Iris pigment epithelial cell (primary cell): Measurements from ENCODE around the gene NT5DC1.
"Not testable (repeated sequence)": the region's sequence is repeated elsewhere in the genome, so short reads cannot be mapped to it uniquely, and the experiment has no call there.

Experiments used
- DNase-seq: peaks from one replicate; pipeline ENCODE4 v3.0.0-alpha.2; 2011; ENCODE audit warnings: low read depth

Gene NT5DC1

DNA sequence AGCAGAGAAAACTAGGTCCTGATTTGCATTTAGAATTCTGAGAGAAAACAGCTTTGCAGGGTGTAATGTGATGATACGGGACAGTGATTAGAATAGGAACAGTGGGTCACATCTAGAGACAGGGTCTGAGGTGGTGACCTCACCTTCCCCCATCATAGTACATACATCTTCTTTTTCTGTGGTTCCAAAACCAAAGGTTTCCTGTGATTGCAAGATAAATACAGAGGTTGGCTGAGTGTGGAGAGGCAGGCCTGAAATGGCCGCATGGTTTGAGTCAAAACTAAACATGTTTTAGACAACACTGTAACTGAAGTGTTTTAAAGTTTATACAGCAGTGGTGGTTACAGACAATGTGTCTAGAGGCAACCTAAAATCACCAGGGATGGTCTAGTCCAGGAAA is 10.4 kb upstream of the NT5DC1 start:
- no peak for DNase-seq

DNA sequence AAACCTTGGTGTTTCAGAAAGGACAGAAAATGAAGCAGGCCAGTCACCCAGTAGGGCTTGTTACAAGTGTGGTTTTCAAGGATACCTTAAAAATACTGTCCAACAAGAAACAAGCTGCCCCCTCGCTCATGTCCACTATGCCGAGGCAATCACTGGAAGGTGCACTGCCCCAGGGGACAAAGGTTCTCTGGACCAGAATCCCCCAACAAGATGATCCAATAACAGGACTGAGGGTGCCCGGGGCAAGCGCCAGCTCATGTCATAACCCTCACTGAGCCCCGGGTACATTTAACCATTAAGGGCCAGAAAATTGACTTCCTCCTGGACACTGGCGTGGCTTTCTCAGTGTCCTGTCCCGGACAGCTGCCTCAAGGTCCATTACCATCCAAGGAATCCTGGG is 6.6 kb upstream of the NT5DC1 start:
- no peak for DNase-seq

DNA sequence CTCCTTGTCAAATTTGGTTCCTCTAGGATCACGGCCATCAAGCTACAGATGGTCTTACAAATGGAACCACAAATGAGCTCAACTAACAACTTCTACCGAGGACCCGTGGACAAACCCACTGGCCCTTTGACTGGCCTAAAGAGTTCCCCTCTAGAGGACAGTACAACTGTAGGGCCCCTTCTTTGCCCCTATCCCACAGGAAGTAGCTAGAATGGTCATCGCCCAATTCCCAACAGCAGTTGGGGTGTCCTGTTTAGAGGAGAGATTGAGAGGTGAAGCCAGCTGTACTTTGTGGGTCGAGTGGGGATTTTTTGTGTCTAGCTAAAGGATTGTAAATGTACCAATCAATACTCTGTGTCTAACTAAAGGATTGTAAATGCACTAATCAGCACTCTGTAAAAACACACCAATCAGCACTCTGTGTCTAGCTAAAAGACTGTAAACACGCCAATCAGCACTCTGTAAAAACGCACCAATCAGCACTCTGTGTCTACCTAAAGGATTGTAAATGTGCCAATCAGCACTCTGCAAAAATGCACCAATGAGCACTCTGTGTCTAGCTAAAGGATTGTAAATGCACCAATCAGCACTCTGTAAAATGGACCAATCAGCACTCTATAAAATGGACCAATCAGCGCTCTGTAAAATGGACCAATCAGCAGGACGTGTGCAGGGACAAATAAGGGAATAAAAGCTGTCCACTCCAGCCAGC is 4.4 kb upstream of the NT5DC1 start:
- not testable (repeated sequence) for DNase-seq

DNA sequence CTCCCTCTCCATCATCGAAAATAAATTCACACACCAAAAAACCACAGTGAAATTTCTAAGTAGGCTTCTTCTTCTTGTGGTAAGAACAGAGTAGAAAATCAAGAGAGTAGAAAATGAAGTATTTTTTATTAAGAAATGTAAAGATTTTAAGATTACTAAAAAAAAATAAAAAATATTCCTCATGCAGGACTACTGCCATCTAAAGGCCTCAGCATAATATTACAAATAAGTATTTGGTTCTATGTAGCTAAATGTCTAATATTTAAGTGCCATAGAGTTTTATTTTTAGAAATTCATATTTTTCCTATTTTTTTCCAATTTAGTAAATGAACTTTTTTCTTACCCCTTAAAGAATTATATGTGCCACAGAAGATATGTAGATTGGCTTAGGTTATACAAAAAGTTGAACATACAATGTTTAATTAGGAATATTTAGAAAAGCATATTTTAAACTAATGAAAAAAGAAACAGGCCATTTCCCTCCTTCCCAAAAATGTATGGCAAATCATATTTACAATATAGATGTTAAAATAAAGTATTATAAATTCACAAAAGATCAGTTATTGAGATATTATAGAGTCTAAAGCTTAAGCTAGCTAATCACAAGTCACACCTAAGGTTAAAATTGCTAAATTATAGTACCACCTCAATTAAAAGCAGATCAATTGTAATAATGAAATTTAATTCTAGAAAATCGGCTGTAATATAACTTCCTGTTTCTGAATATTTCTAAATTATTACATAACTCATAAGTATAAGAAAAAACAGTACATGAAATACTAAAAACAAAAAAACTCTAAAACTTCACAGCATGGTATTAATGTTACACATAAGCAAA is 3.5 kb upstream of the NT5DC1 start:
- DNase-seq = peak; percentile 22

DNA sequence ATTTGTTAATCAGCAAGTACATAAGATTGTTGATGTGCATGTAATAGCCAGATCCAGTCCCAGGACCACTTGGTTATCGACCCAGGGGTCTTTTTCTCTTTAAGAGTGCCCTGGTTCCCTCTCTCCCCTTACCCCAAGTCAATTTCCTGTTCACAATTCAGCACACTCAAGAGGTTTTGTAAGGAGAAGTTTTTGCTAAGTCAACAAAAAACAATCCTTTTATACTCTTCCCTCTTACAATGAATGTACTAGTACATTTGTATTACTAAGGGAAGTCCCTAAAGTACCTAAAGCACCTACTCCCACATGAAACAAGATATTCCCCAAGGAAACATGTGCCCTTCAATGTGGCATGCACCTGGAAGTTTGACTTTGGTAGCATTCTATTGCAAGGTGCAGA is 1.6 kb upstream of the NT5DC1 start:
- DNase-seq = no peak

DNA sequence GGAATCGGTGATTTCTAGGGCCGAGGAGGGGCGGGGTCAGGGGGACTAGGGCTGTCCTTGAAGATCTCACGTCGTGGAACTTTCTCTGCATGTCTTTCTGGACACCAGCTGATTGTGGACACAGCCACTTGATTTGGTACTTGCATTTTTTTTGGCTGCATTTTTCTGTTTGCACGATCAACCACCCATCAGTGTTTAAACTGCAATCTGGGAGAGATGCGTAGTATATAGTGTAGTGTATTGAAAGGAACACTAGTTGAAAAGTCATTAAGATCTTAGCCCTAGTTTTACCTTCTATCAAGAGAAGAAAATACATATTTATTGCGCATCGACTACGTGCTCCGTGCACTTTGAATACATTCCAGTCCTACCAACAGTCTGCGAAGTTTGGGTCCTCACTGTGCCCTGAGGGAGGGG is 657 bp downstream of the NT5DC1 start:
- DNase-seq = no peak

DNA sequence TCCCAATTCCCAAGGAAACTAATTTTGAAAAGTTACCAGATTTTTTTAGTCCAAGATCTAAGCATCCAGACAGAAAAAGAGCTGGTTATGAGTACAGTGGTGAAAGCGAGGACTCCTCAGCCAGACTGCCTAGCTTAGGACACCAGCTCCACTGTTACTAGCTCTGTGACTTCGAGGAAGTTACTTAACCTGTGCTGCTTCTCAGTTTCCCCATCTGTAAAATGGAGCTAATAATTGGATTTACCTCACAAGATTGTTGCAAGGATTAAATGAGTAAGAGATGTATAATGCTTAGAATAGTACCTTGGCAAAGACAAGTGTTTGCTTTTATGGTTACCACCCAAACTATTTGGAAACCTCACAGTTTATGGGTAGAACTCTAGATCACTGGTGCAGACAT is 1.1 kb downstream of the NT5DC1 start:
- DNase-seq = no peak

DNA sequence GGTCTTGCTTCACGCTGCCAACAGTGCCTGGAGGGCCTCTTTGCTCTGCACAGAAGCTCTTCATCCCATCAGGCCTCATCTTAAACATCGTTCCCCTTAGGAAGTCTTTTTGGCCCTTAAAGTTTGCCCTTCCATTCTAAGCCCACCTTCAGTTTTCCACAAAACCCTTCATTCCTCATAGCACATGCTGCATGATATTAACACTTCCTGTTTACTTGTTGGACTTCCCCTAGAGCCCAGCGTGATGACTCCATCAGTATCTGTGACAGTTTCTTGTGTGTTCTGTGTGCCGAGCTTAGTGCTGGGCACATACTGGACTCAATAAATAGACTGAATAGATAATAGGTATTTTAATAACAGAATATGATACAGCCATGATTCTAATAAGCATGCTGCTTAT is 2.2 kb downstream of the NT5DC1 start:
- DNase-seq = no peak

DNA sequence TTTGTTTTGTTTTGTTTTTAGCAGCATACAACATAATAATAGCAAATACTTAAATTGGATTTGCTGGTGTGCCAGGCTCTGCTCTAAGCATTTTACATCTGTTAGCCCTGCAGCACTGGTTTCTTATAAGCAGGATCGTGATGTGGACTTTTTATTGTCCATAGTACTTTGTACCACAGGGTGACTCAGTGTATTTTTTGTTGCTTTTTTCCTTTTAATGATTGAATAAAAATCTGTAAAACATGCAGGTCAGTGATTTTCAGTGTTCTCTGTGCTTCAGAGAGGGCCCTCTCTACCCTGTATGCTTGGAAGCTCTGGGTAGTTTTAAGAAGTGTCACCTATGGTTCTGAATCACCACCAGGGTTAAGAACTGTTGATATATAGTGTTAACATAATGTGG is 4.0 kb downstream of the NT5DC1 start:
- no peak for DNase-seq

DNA sequence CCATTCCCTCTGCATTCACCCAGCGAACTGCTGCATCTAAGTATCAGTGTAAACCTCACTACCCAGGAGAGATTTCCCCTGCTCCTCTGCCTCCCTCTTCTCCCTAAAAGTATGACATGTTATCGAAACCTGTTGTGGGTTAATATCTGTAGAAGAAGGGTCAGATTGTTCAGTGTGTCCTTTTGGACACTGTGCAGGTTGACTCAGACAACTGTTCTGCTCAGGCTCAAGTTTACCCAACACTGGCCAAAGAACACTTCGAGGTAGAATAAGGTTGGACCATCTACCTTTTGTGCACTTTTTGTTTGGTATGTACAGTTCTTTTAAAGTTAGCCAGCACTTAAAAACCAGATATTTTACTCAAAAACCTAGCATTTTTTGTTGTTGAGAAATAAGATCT is 4.6 kb downstream of the NT5DC1 start:
- DNase-seq = no peak

DNA sequence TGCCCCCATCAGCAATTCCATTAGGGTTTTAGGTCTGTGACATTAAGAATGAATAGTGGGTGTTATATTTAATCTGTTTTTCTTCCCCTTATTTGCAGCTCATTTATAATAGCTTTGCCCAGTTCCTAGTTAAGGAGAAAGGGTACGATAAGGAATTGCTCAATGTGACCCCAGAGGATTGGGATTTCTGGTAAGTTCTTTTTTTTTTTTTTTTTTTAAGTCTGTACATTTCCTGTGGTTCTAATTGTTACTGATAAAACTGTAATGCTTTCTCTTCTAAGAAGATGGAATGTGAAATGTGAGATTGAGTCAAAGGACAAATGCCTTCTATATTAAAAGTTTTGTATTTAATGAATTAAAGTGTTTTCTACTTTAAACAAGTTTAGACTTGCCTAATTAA is 5.5 kb downstream of the NT5DC1 start:
- DNase-seq = peak; percentile 61

DNA sequence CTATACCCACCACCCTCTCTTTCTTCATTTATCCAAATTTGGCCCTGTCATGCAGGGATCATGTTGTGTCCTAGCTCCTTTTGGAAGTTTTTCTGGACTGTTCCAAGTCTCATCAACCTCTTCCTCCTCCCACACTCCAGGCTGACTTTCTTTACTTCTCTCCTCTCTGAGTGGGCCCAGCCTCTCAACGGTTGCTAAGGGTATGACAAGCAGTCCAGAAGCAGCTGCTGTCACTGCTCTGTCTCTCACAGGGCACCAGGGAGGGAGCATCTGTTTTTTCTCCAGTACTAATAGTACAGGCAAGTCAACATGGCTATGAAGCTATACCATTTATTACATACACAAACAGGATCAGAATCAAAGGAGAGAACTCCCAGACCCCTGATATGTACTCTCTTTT is 8.2 kb downstream of the NT5DC1 start:
- DNase-seq = no peak

DNA sequence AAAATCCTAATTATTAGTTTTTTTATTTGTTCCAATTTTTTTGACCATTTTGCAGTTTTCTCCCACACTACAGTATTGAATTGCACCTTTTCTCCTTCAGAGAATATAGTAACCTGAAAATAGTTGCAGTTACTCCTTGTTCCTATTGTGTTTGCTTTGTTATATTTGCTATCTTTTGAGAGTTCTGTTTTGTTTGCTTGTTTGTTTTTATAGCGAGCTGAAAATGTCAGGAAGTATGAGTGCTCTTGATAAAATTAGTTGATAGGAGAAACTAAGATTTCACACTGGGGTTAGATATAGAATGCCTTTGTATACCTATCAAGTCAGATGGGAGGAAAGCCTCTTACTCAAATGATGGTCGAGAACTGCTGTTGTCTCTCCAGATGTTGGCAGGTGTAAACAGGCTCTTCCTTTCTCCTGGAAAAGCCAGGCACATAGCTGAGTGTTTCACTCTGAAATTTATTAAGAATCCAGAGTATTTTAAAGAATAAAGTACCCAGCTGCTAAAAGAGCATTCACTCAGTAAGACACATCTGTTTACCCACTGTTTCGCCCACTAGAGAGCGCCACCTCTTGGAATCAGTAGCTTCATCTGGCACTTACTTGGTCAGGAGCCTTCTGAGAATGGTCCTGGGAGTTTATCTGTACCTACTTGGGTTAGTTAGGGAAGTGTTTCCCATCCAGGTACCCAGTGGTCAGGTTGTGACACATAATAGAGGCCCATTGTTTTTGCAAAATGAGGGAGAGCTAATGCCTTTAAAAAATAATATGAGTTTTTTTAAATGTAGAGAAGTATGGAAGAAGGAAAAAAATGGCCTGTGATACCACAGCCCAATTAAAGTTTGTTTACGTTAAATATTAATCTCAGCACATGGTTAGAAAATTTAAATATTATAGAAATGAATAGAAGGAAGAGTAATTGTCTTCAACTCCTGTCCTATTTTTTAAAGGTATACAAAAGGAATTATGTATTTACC is 11.2 kb downstream of the NT5DC1 start:
- DNase-seq = peak; percentile 63

DNA sequence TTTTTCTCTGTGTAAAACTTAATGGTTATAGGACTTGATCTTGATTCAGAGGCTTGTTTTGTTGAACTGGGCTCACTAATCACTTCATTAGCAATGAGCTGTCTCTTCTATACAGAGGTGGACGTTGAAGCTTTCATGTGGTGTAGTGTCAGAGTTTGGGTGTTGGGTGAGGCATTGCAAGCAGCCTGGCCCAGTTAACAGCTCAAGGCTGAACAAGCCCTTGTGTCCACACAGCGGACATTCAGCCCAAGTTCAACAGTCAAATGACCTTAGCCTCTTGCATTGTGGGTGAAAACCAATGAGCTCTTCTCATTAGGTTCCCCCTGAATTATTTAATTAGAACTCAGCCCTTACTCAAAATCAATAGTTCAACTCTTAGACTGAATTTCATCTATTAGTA is 12.7 kb downstream of the NT5DC1 start:
- no peak for DNase-seq

DNA sequence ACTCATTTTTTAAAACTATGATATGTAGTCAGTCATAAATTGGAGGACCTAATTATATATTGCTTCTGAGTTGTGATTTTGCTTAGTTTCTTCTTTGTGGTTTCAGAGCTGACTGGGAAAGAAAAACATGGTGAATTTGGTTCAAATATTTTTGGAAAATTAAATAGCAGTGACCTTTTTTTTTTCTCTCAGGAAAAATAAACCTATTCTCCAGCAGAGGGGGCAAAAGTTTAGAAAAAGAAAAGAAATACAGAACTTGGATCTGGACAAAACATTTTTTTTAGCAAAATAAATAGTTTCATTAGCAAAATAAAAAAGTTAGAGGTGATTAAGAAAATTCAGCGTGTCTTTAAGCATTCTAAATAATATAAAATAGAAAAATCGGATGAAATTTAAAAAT is 15.1 kb downstream of the NT5DC1 start:
- DNase-seq = no peak

DNA sequence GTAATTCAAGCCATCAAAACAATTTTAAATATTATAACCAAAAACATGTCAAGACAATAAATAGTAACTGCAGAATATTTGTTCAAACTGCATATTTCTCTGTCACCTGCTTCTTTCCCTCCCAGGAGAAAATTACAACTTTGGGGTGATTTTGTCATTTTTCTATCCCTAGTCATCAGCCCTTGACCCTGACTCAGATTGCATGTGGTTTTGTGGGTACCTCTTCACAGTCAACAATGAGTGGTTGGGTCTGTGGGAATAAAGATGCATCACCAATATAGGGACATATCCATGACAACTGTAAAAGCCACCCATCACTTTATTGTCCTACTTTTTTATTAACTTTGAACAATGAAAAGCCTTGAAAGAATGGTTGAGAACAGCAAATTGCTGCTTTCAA is 18.0 kb downstream of the NT5DC1 start:
- DNase-seq = peak; percentile 48

DNA sequence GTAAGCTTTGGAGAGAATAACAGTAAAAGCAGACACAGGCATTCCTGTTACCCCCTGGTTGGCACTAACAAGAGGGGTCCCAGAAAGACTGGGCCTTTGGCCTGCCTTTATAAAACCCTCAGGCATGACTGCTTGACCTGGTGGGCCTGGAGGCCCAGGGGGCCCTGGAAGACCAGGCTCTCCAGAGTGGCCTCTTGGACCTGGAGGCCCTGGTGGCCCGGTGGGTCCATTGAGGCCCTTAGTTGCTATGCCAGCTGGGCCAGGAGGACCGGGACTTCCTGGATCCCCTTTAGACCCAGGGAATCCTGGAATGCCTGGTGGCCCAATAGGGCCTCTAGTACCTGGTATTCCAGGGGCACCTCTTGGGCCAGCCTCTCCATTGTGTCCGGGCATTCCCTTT is 19.8 kb downstream of the NT5DC1 start:
- no peak for DNase-seq

DNA sequence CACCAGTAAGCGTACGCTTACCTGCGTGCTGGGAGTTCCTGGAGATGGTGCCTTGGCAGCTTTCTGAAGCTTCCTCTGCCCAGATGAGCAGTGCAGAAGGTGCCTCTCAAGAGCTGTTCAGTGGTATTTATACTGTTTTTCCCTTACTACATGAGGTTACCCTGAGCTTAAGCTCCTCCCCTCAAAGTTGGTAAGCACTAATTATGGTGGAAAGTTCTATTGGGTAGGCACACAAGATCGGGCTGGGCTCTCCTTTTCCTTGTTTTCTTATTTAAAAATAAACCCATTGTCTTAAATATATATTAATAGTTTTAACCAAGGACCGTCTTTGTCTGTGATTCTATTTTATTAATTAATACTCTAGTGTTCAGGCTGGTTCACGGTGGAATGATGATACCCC is 25.4 kb downstream of the NT5DC1 start, which contains the start of gene COL10A1:
COL10A1 (minus strand) TSS at position 101 of the 400 bp plus-strand sequence. CDS start 640 bp downstream, outside the sequence.
- no peak for DNase-seq

DNA sequence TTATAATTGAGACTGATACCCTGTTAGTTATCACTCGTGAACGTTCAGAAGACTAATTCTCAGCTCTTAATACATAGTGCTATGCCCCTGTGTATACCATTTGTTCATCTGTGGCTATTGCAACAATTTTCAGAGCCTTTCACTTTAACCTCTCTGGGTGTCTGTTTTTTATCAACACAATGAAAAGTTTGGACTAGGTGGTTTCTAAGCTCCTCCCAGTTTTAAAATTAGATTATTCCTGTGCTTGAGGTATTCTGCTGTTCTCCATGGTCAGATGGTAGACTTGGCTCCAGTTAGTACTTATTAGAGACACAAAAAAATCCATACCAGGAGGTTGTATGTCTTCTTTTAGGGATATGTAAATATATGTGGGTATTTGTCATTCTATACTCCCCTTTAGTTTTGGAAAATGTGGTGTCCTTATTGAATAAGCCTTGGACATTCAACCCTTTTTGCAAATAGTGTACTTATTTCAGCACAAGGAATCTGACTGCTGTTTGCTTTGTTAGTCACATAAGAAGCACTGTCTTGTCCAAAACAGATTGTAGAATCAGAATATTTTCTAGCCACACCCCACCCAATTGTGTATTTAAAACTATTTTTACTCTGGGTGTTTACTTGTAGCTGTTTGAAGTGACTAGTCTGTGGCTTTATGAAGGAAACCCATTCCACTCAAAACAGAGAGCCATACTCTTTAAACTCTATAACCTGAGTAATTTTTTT is 27.3 kb downstream of the NT5DC1 start:
- no peak for DNase-seq

DNA sequence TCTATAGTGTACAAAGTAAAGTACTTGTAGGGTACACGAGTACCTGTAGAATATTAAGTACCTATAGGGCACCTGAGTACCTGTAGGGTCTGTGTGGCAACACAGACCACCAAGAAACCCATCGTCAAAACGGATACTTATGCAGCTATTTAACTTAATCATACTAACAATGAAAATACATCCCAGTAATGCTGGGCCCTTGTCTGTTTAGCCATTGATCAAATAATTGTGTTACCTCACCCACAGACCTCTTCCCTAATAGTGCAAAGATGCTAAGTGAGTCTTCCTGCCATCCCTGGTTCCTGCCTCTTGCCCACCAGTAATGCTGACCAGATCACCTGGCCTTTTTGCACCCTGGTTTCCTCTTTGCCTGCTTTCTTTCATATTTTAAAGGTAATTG is 32.8 kb downstream of the NT5DC1 start:
- DNase-seq = no peak

DNA sequence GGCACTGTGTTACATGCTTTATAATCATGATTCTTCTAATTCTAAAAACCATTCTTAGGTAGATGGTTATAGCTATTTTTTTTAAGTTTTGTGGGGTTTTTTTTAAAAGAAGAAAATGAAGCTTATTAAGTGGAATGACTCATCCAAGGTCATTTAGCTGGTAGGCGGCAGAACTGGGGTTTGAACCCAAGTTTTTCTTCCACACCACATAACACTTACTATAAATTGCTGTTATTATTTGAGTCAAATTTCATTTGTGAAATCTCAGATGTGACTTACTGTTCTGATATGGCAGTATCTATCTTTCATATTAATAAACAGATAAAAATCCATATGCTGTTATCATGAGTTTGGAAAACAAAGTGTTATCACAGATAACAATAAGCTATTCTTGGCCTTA is 35.7 kb downstream of the NT5DC1 start:
- no peak for DNase-seq

DNA sequence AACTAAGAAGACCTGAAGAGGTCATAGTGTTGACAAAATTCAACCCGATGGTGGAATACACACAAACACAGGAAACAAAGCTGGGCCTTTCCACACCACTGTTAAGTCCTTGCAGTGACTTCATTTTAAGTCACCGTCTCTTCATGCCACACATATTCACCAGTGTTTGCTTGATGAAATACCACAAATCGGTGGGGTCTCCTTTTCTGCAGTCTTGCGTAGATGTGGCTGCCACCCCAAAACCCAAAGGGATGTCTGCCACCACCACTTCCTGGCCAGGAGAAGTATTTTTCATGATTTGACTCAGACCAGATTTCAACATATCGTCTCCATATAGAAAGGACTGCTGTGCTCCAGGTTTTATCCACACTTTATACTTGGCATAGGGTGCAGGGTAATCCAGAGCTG is 36.3 kb downstream of the NT5DC1 start:
- no peak for DNase-seq
